GM19035 (cell line): ENCODE results near the gene CXCL11.
"Not testable (repeated sequence)": the region's sequence is repeated elsewhere in the genome, so short reads cannot be mapped to it uniquely, and the experiment has no call there.

ENCODE experiments used
- ATAC-seq: cut with Tn5 transposase; IDR thresholded peaks from one replicate; pipeline ENCODE4 v1.9.1; 2021; ENCODE audit not compliant: unreplicated experiment

The CXCL11 gene

DNA sequence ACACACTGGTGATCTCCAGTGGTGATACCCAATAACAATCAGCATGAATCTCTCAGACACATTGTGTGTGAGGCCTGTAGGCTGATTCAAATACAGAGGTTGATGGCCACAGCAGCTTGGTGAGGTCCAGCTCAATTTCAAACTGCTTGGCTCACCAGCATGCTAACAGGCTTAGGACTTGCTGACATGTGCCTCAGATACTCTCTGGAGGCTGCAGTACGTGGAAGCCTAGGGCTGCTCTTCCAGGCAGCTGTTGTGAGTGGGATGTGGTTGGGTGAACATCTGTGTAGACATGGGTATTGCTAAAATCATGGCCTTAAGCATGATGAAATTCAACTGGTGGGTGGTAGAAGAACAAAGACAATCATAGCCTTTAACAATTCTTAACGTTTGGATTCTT is 32.8 kb downstream of the CXCL11 start:
- no peak for ATAC-seq

DNA sequence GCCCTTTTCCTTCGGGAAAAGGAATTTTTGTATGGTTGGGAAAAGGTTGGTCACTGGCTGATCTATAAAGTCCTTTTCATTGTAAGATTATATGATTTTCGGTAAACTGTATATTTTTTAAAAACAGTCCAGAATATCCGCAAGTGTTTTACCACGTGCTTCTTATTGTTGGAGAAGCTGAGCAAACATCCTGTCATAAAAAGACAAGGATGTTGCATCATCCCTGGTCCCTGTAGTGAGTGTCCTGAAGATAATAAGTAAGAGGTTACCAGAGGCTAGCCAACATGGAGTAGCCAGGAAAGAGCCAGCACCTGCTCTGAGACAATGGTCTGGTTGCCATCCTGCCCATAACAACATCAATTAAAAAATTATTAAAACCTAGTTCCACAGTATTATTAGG is 33.7 kb downstream of the CXCL11 start:
- no peak for ATAC-seq

DNA sequence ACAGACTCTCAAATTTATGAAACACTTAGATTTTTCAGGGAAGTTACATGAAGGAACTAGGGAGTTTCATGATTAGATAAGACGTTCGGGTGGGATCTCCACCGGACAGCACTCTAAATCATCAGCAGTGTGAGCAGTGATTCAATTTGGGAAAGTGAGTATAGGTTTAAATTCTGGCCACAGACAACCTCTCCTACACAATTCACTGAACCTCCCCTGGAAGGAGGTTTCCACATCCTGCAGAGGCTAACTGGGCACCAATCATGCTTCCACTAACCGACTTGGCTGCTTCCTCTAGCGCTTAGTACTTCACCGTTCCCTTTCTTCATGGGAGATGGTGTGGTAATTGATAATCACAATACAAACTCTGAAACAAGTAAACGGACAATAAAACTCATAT is 34.2 kb downstream of the CXCL11 start:
- no peak for ATAC-seq

DNA sequence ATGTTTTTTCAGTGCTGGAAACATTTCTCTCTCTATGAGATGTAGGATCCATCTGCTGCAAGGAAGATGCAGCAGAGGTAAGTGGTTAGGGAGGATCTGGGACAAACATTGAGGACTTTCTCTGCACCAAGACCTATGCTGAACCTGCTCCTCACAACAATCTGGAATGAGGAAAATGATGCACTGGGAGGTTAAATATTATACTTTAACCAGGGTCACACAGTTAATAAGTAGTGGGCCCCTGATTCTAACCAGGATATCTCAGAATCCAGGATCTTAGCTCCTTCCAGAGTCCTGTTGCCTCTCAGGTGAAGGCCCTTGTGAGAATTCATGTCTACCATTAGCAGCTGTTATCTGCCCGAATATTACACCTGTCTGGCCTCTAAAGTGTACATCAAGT is 35.6 kb downstream of the CXCL11 start:
- ATAC-seq: no peak

DNA sequence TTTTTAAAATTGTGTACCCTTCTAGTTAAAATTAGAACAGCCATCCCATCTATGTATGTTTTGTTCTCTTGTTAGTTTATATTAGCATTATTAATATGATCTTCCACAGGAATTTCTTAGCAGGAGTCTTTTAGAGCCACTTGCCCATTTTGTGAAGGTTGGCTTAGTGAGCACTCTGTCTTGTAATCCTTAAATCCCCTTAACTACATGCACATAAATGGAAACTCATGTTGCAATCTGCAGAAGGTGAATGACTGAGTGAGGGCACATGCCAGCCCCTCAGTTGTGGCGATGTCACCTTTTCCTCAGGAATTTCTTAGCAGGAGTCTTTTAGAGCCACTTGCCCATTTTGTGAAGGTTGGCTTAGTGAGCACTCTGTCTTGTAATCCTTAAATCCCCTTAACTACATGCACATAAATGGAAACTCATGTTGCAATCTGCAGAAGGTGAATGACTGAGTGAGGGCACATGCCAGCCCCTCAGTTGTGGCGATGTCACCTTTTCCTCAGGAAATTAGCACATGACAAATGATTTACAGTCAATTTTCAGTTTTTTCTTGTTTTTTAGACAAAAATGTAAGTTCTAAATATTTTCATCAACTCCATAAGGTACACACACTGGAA is 37.2 kb downstream of the CXCL11 start:
- not testable (repeated sequence) for ATAC-seq

DNA sequence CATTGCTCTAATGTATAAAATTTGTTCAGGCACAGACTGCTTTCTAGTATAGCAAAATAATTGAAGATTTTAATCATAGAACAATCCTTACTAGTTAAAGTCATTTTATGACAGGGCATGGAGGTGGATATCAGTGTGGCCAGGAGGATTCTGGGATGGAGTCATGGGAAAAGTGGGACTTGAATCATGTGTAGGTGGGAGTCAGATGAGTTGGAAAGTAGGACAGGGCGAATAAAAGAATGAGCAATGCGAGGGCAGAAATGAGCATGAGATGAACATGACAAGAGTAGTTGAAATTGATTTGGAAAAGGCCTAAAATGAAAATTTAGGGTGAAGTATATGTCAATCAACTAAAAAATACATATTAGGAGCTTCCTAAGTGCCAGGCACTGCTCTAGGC is 37.9 kb downstream of the CXCL11 start:
- no peak for ATAC-seq

DNA sequence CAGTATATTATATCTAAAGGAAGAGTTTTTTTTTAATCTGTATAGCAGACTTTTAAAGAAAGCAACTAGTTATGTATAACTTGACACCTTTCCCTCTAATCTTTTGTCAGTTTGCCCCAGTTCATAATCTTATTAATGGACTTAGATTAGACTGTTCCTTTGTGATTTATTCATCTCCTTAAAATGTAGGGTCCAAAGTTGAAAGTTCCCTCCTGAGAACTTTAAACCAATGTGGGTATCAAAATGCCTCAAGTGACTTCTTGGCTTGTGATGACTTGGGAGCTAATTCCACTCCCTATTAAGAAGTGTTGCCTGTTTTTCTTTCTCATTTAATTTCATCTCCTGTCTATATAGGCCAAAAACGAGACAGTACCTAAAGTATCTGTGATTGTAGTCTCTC is 38.8 kb downstream of the CXCL11 start:
- no peak for ATAC-seq

- ATAC-seq: no peak
Observed at GRCh38 chr4:75995727-75996126, 40.1 kb downstream of the CXCL11 start.

DNA sequence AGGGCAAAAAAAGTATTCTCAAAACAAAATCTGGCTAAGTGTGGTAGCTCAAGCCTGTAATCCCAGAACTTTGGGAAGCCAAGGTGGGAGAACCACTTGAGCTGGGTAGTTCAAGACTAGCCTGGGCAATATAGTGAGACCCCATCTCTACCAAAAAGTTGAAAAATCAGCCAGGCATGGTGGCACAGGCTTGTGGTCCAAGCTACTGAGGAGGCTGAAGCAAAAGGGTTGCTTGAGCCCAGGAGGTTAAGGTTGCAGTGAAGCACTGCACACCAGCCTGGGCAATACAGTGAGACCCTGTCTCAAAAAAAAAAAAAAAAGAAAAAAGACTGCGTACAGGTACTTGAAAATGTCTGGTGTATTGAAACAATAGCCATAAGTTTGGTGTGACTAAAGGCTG is 43.4 kb downstream of the CXCL11 start:
- ATAC-seq: no peak

DNA sequence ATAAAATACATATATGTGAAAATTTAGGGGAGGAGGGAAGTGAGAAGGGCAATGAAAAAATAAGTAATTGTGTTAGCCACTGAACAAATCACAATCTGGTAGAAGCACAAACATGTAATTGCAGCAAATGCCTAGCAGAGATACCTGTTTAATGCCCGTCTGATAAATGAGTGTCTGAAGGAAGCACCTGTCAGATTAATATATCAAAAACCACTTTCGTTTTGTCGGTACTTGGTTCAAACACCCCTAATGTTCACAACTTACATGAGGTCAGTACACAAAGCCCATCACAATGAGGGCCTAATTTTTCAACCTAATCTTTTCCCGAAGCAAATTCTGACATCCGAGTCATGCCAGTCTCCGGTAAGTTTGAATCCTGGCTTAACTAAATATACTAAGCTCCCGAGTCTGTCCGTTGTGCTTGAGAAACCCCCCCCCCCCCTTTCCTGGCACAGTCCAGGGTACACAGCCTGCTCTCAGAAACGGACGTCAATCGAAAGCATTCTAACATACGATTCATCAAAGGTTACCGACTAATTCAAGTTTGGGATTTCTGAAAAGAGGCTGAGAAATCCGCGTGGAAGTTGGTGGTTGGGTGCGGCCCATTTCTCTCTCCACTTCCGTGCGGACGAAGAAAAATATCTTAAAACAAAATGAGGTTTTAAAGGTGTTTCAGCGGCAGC is 45.9 kb downstream of the CXCL11 start:
- ATAC-seq: no peak

GRCh38 chr4:75985116-75985515 is 50.8 kb downstream of the CXCL11 start:
- no peak for ATAC-seq
